SK-N-MC (cell line): Measurements from ENCODE around the gene EAPP.
A peak's percentile ranks its signal among the peaks of the same experiment; 100 is the strongest.
"Not testable (repeated sequence)": the region's sequence is repeated elsewhere in the genome, so short reads cannot be mapped to it uniquely, and the experiment has no call there.

ENCODE experiments used
- DNase-seq: peaks from one replicate; pipeline ENCODE4 v3.0.0-alpha.2; 2011; ENCODE audit warnings: low read depth, low spot score
- H3K27ac ChIP-seq: fragments of 200-600 bp; sonication (generic); 2 replicates; pipeline ENCODE4 v1.5.1; 2016; ENCODE audit warnings: mixed run types
- H3K36me3 ChIP-seq: fragments of 200-600 bp; sonication (generic); 2 replicates; pipeline ENCODE4 v1.6.1; 2017; ENCODE audit warnings: antibody characterized with exemption, low read length, mixed read lengths; ENCODE audit not compliant: insufficient read depth
- H3K4me3 ChIP-seq: fragments of 200-600 bp; sonication (generic); 2 replicates; pipeline ENCODE4 v1.5.1; 2016
- H3K9ac ChIP-seq: fragments of 200-600 bp; sonication (generic); 2 replicates; pipeline ENCODE4 v1.8.0; 2017; ENCODE audit warnings: mixed run types, mixed read lengths; ENCODE audit not compliant: insufficient read length
- H3K9me3 ChIP-seq: fragments of 200-600 bp; sonication (generic); 2 replicates; pipeline ENCODE4 v1.6.1; 2017; ENCODE audit warnings: low read depth, mild to moderate bottlenecking, antibody characterized with exemption, low read length, moderate library complexity, mixed read lengths
- EZH2 ChIP-seq: fragments of 200-600 bp; sonication (generic); IDR thresholded peaks from one replicate; pipeline ENCODE4 v1.6.1; 2017; ENCODE audit warnings: antibody characterized with exemption
- FOXP2 ChIP-seq: optimal IDR thresholded peaks from 2 replicates; pipeline ENCODE3; 2011; ENCODE audit warnings: mild to moderate bottlenecking, moderate library complexity; ENCODE audit not compliant: insufficient read depth; ENCODE audit errors: extremely low read length, control extremely low read depth
- POLR2AphosphoS5 ChIP-seq: IDR thresholded peaks from 2 replicates; pipeline ENCODE4 v1.6.1; 2012; ENCODE audit warnings: mild to moderate bottlenecking, low read depth, low read length, borderline replicate concordance

The EAPP gene

GRCh38 chr14:34555583-34556497, 16.3 kb upstream of the EAPP start:
- not testable (repeated sequence) for H3K4me3 ChIP-seq, DNase-seq, H3K9ac ChIP-seq, H3K36me3 ChIP-seq, H3K27ac ChIP-seq, H3K9me3 ChIP-seq

GRCh38 chr14:34554540-34555250, 15.2 kb upstream of the EAPP start:
- DNase-seq, result no peak
- Histone ChIP-seq H3K9ac (no peak overlapping the region), H3K4me3 (peak overlapping the region; percentile 60), H3K27ac (peak overlapping the region; percentile 74), H3K36me3 (no peaks in the 10 kb centered on the region), H3K9me3 (no peaks in the 10 kb centered on the region)
- TF ChIP-seq EZH2 (no peak), POLR2AphosphoS5 (no peak), FOXP2 (no peak)

- not testable (repeated sequence) for H3K4me3 ChIP-seq, H3K9ac ChIP-seq, H3K36me3 ChIP-seq, DNase-seq, H3K9me3 ChIP-seq, H3K27ac ChIP-seq
Observed at GRCh38 chr14:34549276-34549966, 9.9 kb upstream of the EAPP start.

GRCh38 chr14:34548472-34548981, 9.0 kb upstream of the EAPP start:
- TF ChIP-seq FOXP2 (no peak), EZH2 (no peak), POLR2AphosphoS5 (no peak)
- Histone ChIP-seq H3K4me3 (no peak overlapping the region), H3K9me3 (no peaks in the 10 kb centered on the region), H3K27ac (0 out of 2 replicates have a peak overlapping the region, but pooled peaks have one; percentile 0), H3K9ac (no peak overlapping the region), H3K36me3 (no peaks in the 10 kb centered on the region)
- no peak for DNase-seq

- H3K4me3 ChIP-seq, DNase-seq, H3K36me3 ChIP-seq, H3K27ac ChIP-seq, H3K9me3 ChIP-seq, H3K9ac ChIP-seq: not testable (repeated sequence)
Observed at GRCh38 chr14:34547136-34547520, 7.6 kb upstream of the EAPP start.

GRCh38 chr14:34546272-34547135, 7.0 kb upstream of the EAPP start:
- not testable (repeated sequence) for H3K27ac ChIP-seq, H3K9me3 ChIP-seq, H3K9ac ChIP-seq, H3K4me3 ChIP-seq, H3K36me3 ChIP-seq, DNase-seq

GRCh38 chr14:34540181-34541059, 919 bp upstream of the EAPP start:
- DNase-seq, H3K9me3 ChIP-seq, H3K36me3 ChIP-seq: not testable (repeated sequence)
- H3K9ac ChIP-seq, result peak overlapping the region; percentile 51
- H3K4me3 ChIP-seq, result peak overlapping the region; percentile 94
- H3K27ac ChIP-seq, result 0 out of 2 replicates have a peak overlapping the region, but pooled peaks have one; percentile 25
